Skeletal muscle tissue (tissue), 4 donors: ENCODE measurements around the gene MRPL28. TPM values are rescaled to one million over a fixed set of nuclear protein-coding genes. Genes with fewer than 3 reads are reported as not detected.
"Not testable (repeated sequence)": the region's sequence is repeated elsewhere in the genome, so short reads cannot be mapped to it uniquely, and the experiment has no call there.

Experiments
- H3K27ac ChIP-seq: one replicate; pipeline ENCODE4 v1.7.0; 2013; ENCODE audit warnings: mild to moderate bottlenecking, low read depth, low read length, inconsistent platforms
- H3K27me3 ChIP-seq, 3 donors: one replicate each; pipeline ENCODE4 v1.7.0; 2013; ENCODE audit warnings: low read length in 3 of 3; ENCODE audit not compliant: control insufficient read depth in 3 of 3, insufficient read depth in 3 of 3
- H3K36me3 ChIP-seq, 3 donors: one replicate each; pipeline ENCODE4 v1.7.0; 2013; ENCODE audit warnings: low read length in 3 of 3; ENCODE audit not compliant: control insufficient read depth in 3 of 3, insufficient read depth in 3 of 3
- H3K4me1 ChIP-seq, 3 donors: one replicate each; pipeline ENCODE4 v1.7.0; 2013; ENCODE audit warnings: low read length in 3 of 3, mild to moderate bottlenecking in 3 of 3; ENCODE audit not compliant: control insufficient read depth in 3 of 3, insufficient read depth in 3 of 3
- H3K4me3 ChIP-seq, 3 donors: one replicate each; pipeline ENCODE4 v1.7.0; 2013; ENCODE audit warnings: low read length in 3 of 3
- H3K9ac ChIP-seq, 3 donors: one replicate each; pipeline ENCODE4 v1.7.0; 2013; ENCODE audit warnings: low read length in 3 of 3, mild to moderate bottlenecking in 3 of 3, moderate library complexity in 2 of 3, low read depth in 1 of 3
- H3K9me3 ChIP-seq, 3 donors: one replicate each; pipeline ENCODE4 v1.7.0; 2013; ENCODE audit warnings: low read length in 3 of 3; ENCODE audit not compliant: control insufficient read depth in 3 of 3
- total RNA-seq: library from RNA; depleted of rRNA; stranded (reverse); fragments of >200 nt; gene quantifications from one replicate; pipeline ENCODE4 v1.2.3, GENCODE V29; 2014
- donor health status: Osteomylitis.

MRPL28 gene
- 43.3 TPM for total RNA-seq

DNA sequence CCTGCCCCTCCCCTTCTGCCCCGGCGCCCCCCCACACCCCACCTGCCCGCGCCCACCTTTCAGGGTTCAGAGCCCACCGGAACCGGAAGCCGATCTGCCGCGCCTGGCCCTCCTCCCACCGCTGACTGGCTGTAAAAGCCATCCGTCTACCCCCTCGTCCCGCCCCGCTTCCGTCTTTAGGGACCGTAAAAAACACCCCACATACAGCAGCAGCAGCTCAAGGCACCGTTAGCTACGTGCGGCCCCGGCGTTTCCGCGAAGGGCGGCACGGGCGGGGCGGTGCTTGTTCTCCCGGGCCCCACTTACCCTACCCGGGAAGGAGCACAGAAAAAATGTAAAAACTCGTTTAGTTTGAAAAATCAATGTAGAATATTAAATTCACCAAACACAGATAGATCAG is at the start of gene MRPL28:
Gene MRPL28 (minus strand): TSS at position 96 of the 400 bp plus-strand sequence. CDS start 320 bp downstream, outside the sequence.
- peak within 1 kb of the TSS; percentile 77 for H3K27ac ChIP-seq
- H3K4me1 ChIP-seq = peaks cover 12 to 15% (median 13%) of the 10 kb centered on the region in 3 donors
- H3K4me3 ChIP-seq = peak within 1 kb of the TSS; percentile 48 to 63 (median 57)
- peaks cover 38 to 47% (median 43%) of the 10 kb centered on the region in 3 donors for H3K36me3 ChIP-seq
- H3K9ac ChIP-seq = peak within 1 kb of the TSS; percentile 70 to 76 (median 72)
- no peaks in the 10 kb centered on the region for H3K27me3 ChIP-seq
- no peaks in the 10 kb centered on the region for H3K9me3 ChIP-seq

DNA sequence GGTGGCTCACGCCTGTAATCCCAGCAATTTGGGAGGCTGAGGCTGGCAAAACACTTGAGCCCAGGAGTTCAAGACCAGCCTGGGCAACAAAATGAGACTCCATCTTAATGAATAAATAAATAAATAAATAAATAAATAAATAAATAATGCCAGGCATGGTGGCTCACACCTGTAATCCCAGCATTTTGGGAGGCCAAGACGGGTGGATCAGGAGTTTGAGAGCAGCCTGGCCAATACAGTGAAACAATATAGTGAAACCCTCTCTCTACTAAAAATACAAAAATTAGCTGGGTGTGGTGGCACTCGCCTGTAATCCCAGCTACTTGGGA is 44.8 kb upstream of the MRPL28 start:
- H3K4me3 ChIP-seq, H3K9me3 ChIP-seq, H3K4me1 ChIP-seq, H3K27ac ChIP-seq, H3K27me3 ChIP-seq, H3K9ac ChIP-seq: not testable (repeated sequence)
- H3K36me3 ChIP-seq = peaks cover 11 to 13% (median 13%) of the 10 kb centered on the region in 3 donors

GRCh38 chr16:414395-415169 is 44.2 kb upstream of the MRPL28 start:
- no peaks in the 10 kb centered on the region for H3K27me3 ChIP-seq
- no peak overlapping the region for H3K9ac ChIP-seq
- H3K4me1 ChIP-seq = no peaks in the 10 kb centered on the region
- H3K36me3 ChIP-seq = peaks cover 11 to 19% (median 13%) of the 10 kb centered on the region in 3 donors
- H3K9me3 ChIP-seq = no peaks in the 10 kb centered on the region
- no peak overlapping the region for H3K4me3 ChIP-seq
- no peak overlapping the region for H3K27ac ChIP-seq

DNA sequence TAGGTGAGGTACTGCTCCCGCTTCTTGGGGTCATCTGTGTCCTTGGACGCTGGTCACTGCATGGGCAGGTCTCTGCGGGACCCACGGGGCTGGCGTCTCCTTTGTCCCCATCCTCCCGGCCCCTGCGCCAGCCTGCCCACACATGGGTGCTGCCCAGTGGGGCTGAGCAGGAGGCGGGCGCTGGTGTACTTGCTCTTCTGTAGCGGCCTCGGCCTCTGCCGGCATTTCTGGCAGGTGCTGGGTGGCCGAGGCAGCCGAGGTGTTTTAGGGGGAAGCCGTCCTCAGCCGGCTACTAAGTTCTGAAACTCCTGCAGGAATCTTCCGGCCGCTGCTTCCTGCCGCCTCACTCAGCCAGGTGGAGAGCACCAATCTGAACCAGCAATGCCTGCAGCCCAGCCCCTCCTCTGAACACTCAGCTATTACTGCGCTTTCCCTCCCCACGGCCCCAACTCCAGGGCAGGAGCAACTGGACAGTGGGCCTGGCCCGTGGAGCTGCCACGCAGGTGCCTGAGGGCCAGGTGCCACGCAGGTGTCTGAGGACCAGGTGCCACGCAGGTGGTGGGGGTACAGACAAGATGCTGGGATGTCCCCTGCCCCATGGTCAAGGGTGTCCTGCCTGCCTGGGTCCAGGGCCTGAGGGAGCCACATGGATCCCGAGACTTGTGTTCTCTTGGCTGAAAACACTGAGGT is 41.4 kb upstream of the MRPL28 start:
- Histone ChIP-seq H3K27ac (no peak overlapping the region), H3K4me3 (no peak overlapping the region), H3K27me3 (no peaks in the 10 kb centered on the region), H3K4me1 (no peaks in the 10 kb centered on the region), H3K36me3 (peaks cover 11 to 20% (median 16%) of the 10 kb centered on the region in 3 donors), H3K9ac (no peak overlapping the region), H3K9me3 (no peaks in the 10 kb centered on the region)

GRCh38 chr16:410516-411178 is 40.3 kb upstream of the MRPL28 start:
- Histone ChIP-seq H3K4me3 (no peak overlapping the region), H3K9ac (no peak overlapping the region), H3K36me3 (peaks cover 11 to 20% (median 16%) of the 10 kb centered on the region in 3 donors), H3K27me3 (no peaks in the 10 kb centered on the region), H3K4me1 (no peaks in the 10 kb centered on the region), H3K27ac (no peak overlapping the region), H3K9me3 (no peaks in the 10 kb centered on the region)

GRCh38 chr16:407253-407652 is 36.9 kb upstream of the MRPL28 start:
- no peaks in the 10 kb centered on the region for H3K9me3 ChIP-seq
- H3K27me3 ChIP-seq = no peaks in the 10 kb centered on the region
- peaks cover 11 to 20% (median 16%) of the 10 kb centered on the region in 3 donors for H3K36me3 ChIP-seq
- H3K9ac ChIP-seq = no peak overlapping the region
- no peak overlapping the region for H3K27ac ChIP-seq
- H3K4me3 ChIP-seq = no peak overlapping the region
- no peaks in the 10 kb centered on the region for H3K4me1 ChIP-seq

GRCh38 chr16:405548-406506 is 35.5 kb upstream of the MRPL28 start:
- H3K9ac ChIP-seq = no peak overlapping the region
- no peaks in the 10 kb centered on the region for H3K27me3 ChIP-seq
- H3K4me1 ChIP-seq = peaks cover 0 to under 1% (median 0%) of the 10 kb centered on the region in 3 donors
- H3K4me3 ChIP-seq = no peak overlapping the region
- H3K9me3 ChIP-seq = no peaks in the 10 kb centered on the region
- peaks cover 0 to 9% (median 5%) of the 10 kb centered on the region in 3 donors for H3K36me3 ChIP-seq
- no peak overlapping the region for H3K27ac ChIP-seq

DNA sequence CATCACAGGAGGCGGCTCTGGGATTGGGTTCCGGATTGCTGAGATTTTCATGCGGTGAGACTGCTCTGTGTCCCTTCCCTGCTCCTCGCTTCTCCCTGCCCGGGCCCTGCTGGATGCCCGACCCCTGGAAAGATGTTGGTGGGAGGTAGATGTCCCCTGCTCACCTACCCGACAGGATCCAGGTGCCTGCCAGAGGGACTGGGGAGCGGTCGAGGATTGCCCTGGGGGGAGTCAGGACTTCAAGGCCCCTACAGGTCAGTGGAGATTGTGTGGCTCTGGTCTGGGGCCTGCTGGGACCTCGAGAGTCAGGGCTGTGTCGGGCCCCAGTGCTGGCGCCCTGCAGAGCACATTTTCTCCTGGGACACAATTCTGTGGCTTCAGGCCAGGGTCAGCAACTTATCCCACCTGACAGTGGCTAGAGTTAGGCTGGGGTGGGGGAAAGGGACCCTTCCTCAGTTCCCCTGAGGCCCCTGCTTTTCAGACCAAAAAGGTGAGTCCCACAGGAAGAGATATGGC is 34.7 kb upstream of the MRPL28 start:
- Histone ChIP-seq H3K9me3 (no peaks in the 10 kb centered on the region), H3K9ac (no peak overlapping the region), H3K27ac (no peak overlapping the region), H3K27me3 (no peaks in the 10 kb centered on the region), H3K36me3 (peaks cover 3 to 9% (median 6%) of the 10 kb centered on the region in 3 donors), H3K4me1 (peaks cover 4 to 7% (median 5%) of the 10 kb centered on the region in 3 donors), H3K4me3 (no peak overlapping the region)
